ENCODE measurements around the gene ANKRD40. TPM values are rescaled to one million over a fixed set of nuclear protein-coding genes. Genes with fewer than 3 reads are reported as not detected.
A peak's percentile ranks its signal among the peaks of the same experiment; 100 is the strongest.

The ANKRD40 gene
- total and polyA plus RNA-seq, 2 donors (not counting 1 experiment from before 2014, with no cell fraction given): 13.7 to 35.3 TPM

GRCh38 chr17:50749245-50749644 lies 41.5 kb upstream of the ANKRD40 start:
- DNase-seq (no peak), ATAC-seq (ENCODE audit: low read depth) (no peak)
- H3K4me1 Mint-ChIP-seq: no peaks in the 10 kb centered on the region
- Histone ChIP-seq H4K20me1 (ENCODE audit: control insufficient read depth, insufficient read depth, low read length, poor library complexity, severe bottlenecking) (peaks cover 10% of the 10 kb centered on the region), H3K27ac (ENCODE audit: low read length in 2 of 2) (peak overlapping the region in 1 of 2 donors; percentile 2), H3K9me3 (ENCODE audit: control extremely low read depth in 1 of 3, control insufficient read depth in 2 of 3, insufficient read depth in 1 of 3, low read length in 2 of 3) (no peaks in the 10 kb centered on the region), H3K79me2 (ENCODE audit: control insufficient read depth, insufficient read depth, low read length) (no peaks in the 10 kb centered on the region), H3K4me3 (ENCODE audit: control extremely low read depth in 1 of 5, extremely low read depth in 1 of 5, insufficient read depth in 1 of 5, low read depth in 2 of 5, low read length in 4 of 5) (no peak overlapping the region), H2AFZ (ENCODE audit: insufficient read depth, low read depth, low read length, poor library complexity, severe bottlenecking) (no peak overlapping the region), H3K4me2 (replicated peaks; ENCODE audit: low read depth, low read length, poor library complexity, severe bottlenecking) (no peak overlapping the region), H3K9ac (ENCODE audit: low read length) (no peak overlapping the region), H3K27me3 (replicated peaks in 1 of 4; ENCODE audit: control extremely low read depth in 1 of 4, control insufficient read depth in 3 of 4, insufficient read depth in 4 of 4, low read length in 3 of 4) (no peaks in the 10 kb centered on the region), H3K36me3 (replicated peaks in 1 of 2; ENCODE audit: control extremely low read depth in 1 of 2, control insufficient read depth in 1 of 2, extremely low read depth in 1 of 2, insufficient read depth in 2 of 2, low read length in 1 of 2) (peaks cover 7 to 95% of the 10 kb centered on the region in 2 experiments), H3K4me1 (ENCODE audit: control insufficient read depth in 2 of 2, insufficient read depth in 2 of 2, low read length in 2 of 2) (no peaks in the 10 kb centered on the region)
- intact Hi-C loops (cut with micrococcal nuclease): no loop called here
- CTCF ChIA-PET: no interaction called here
- TF ChIP-seq EZH2 (IDR thresholded peaks at IDR 0.05; ENCODE audit: borderline replicate concordance, insufficient read depth, low read depth, low read length, poor library complexity, severe bottlenecking): no peak
- TF ChIP-seq CTCF (IDR thresholded peaks at IDR 0.05): no peak
- no peak overlapping the region for H3K4me3 Mint-ChIP-seq
- H3K27me3 Mint-ChIP-seq: no peaks in the 10 kb centered on the region
- POLR2A ChIA-PET: no interaction called here
- no peak overlapping the region for H3K27ac Mint-ChIP-seq
- no peaks in the 10 kb centered on the region for H3K9me3 Mint-ChIP-seq (ENCODE audit: insufficient read depth)
- 97% methylated on average over 3 of the region's 6 CpGs for WGBS (ENCODE audit: insufficient coverage)

GRCh38 chr17:50745631-50746030 lies 37.9 kb upstream of the ANKRD40 start:
- H3K4me3 Mint-ChIP-seq: no peak overlapping the region
- H3K4me3 ChIP-seq (ENCODE audit: control extremely low read depth in 1 of 5, extremely low read depth in 1 of 5, insufficient read depth in 1 of 5, low read depth in 2 of 5, low read length in 4 of 5): no peak overlapping the region
- H3K9me3 ChIP-seq (ENCODE audit: control extremely low read depth in 1 of 3, control insufficient read depth in 2 of 3, insufficient read depth in 1 of 3, low read length in 2 of 3): no peaks in the 10 kb centered on the region
- H3K4me1 ChIP-seq (ENCODE audit: control insufficient read depth in 2 of 2, insufficient read depth in 2 of 2, low read length in 2 of 2): no peaks in the 10 kb centered on the region
- 97% methylated on average over 8 of the region's 12 CpGs for WGBS (ENCODE audit: insufficient coverage)
- CTCF ChIA-PET: no interaction called here
- no peak overlapping the region for H2AFZ ChIP-seq (ENCODE audit: insufficient read depth, low read depth, low read length, poor library complexity, severe bottlenecking)
- no peak for DNase-seq
- TF ChIP-seq CTCF (IDR thresholded peaks at IDR 0.05) (no peak), EZH2 (IDR thresholded peaks at IDR 0.05; ENCODE audit: borderline replicate concordance, insufficient read depth, low read depth, low read length, poor library complexity, severe bottlenecking) (no peak)
- no peaks in the 10 kb centered on the region for H3K4me1 Mint-ChIP-seq
- H3K9ac ChIP-seq (ENCODE audit: low read length): no peak overlapping the region
- H3K27ac Mint-ChIP-seq: no peak overlapping the region
- peaks cover 17% of the 10 kb centered on the region for H3K79me2 ChIP-seq (ENCODE audit: control insufficient read depth, insufficient read depth, low read length)
- H3K4me2 ChIP-seq (replicated peaks; ENCODE audit: low read depth, low read length, poor library complexity, severe bottlenecking): no peak overlapping the region
- no peaks in the 10 kb centered on the region for H3K27me3 Mint-ChIP-seq
- H3K27me3 ChIP-seq (replicated peaks in 1 of 4; ENCODE audit: control extremely low read depth in 1 of 4, control insufficient read depth in 3 of 4, insufficient read depth in 4 of 4, low read length in 3 of 4): no peaks in the 10 kb centered on the region
- intact Hi-C loops (cut with micrococcal nuclease): no loop called here
- no peaks in the 10 kb centered on the region for H3K9me3 Mint-ChIP-seq (ENCODE audit: insufficient read depth)
- POLR2A ChIA-PET: no interaction called here
- no peak overlapping the region for H3K27ac ChIP-seq (ENCODE audit: low read length in 2 of 2)
- peaks cover 7 to 96% of the 10 kb centered on the region in 2 experiments for H3K36me3 ChIP-seq (replicated peaks in 1 of 2; ENCODE audit: control extremely low read depth in 1 of 2, control insufficient read depth in 1 of 2, extremely low read depth in 1 of 2, insufficient read depth in 2 of 2, low read length in 1 of 2)
- no peak for ATAC-seq (ENCODE audit: low read depth)
- peaks cover 26% of the 10 kb centered on the region for H4K20me1 ChIP-seq (ENCODE audit: control insufficient read depth, insufficient read depth, low read length, poor library complexity, severe bottlenecking)

All from B cell (primary cell).